ENCODE results near the gene DNAH7.

GRCh38 chr2:195706161-195706900 is 362.3 kb downstream of the DNAH7 start:
- no peak for TF ChIP-seq CTCF (IDR thresholded peaks at IDR 0.05)
- no peak for TF ChIP-seq POLR2A (IDR thresholded peaks at IDR 0.05)
